Measurements from ENCODE around the gene GRAP. TPM values are rescaled to one million over a fixed set of nuclear protein-coding genes. Genes with fewer than 3 reads are reported as not detected.
A peak's percentile ranks its signal among the peaks of the same experiment; 100 is the strongest.

Gene GRAP
- total and polyA plus RNA-seq, 2 experiments from 2014 or later: 0.24 TPM; not detected in 1

DNA sequence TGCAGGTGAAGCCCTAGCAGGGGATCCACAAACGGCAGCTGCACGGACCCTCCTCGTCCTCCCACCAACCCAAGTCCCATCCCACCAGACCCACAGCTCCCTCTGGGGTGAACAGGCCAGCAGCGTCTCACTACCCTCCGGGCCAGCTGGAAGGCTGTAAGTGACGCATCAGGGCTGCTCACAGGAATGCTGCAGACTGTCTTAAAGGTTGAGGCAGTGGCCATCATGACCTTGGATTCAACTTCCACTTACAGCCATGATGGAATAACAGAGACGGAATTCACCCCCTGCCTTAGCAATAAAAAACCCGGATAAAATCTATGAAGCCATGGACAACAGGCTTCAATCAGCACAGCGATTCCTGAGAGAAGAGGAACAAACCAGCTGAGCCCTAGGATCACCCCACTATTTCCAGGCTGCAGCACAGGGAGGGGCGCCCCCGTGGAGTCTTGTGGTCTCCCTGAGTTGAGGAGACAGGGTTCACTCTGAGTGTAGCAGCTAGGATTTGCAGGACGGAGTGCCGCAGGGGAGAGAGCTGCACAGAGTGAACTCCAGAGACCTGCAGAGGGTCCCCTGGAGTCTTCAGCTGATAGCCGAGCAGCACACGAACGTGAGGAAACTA, 52.7 kb downstream of the GRAP start:
- H3K4me2 ChIP-seq: no peak overlapping the region
- H3K27ac Mint-ChIP-seq: peak overlapping the region; percentile 21; the same call in 1 of the 2 replicates
- peaks cover 10% of the 10 kb centered on the region; the same call in 2 of the 3 replicates for H3K4me1 Mint-ChIP-seq
- H3K4me1 ChIP-seq (ENCODE audit: insufficient read depth): no peaks in the 10 kb centered on the region
- H3K27me3 Mint-ChIP-seq (ENCODE audit: insufficient read depth, low read depth, poor library complexity): peaks cover 3% of the 10 kb centered on the region
- peaks cover 15% of the 10 kb centered on the region; the same call in 2 of the 3 replicates for H3K9me3 Mint-ChIP-seq
- H2AFZ ChIP-seq: no peak overlapping the region
- ATAC-seq (peak; percentile 18), DNase-seq (ENCODE audit: low spot score) (no peak)
- no peak overlapping the region for H3K4me3 ChIP-seq
- peaks cover 28% of the 10 kb centered on the region for H3K36me3 Mint-ChIP-seq (ENCODE audit: low read depth)
- H3F3A ChIP-seq (replicated peaks; ENCODE audit: low read depth): no peaks in the 10 kb centered on the region
- H3K27me3 ChIP-seq (ENCODE audit: insufficient read depth): no peaks in the 10 kb centered on the region
- TF ChIP-seq NANOG (IDR thresholded peaks at IDR 0.05; ENCODE audit: borderline replicate concordance) (no peak), EZH2phosphoT487 (IDR thresholded peaks at IDR 0.05; ENCODE audit: unreplicated experiment) (no peak), EZH2 (IDR thresholded peaks at IDR 0.05; ENCODE audit: low read depth, unreplicated experiment) (no peak), ZNF331 (CRISPR knock-in tag; IDR thresholded peaks at IDR 0.05; ENCODE audit: low read depth) (no peak), ETS1 (IDR thresholded peaks at IDR 0.05) (no peak), ZNF114 (CRISPR knock-in tag; IDR thresholded peaks at IDR 0.05) (no peak), CREB1 (CRISPR knock-in tag; IDR thresholded peaks at IDR 0.05; ENCODE audit: low read depth) (no peak), STAT1 (IDR thresholded peaks at IDR 0.05; ENCODE audit: unreplicated experiment) (no peak), JUNB (IDR thresholded peaks at IDR 0.05; ENCODE audit: unreplicated experiment) (no peak)
- TF ChIP-seq, protein P1, sequence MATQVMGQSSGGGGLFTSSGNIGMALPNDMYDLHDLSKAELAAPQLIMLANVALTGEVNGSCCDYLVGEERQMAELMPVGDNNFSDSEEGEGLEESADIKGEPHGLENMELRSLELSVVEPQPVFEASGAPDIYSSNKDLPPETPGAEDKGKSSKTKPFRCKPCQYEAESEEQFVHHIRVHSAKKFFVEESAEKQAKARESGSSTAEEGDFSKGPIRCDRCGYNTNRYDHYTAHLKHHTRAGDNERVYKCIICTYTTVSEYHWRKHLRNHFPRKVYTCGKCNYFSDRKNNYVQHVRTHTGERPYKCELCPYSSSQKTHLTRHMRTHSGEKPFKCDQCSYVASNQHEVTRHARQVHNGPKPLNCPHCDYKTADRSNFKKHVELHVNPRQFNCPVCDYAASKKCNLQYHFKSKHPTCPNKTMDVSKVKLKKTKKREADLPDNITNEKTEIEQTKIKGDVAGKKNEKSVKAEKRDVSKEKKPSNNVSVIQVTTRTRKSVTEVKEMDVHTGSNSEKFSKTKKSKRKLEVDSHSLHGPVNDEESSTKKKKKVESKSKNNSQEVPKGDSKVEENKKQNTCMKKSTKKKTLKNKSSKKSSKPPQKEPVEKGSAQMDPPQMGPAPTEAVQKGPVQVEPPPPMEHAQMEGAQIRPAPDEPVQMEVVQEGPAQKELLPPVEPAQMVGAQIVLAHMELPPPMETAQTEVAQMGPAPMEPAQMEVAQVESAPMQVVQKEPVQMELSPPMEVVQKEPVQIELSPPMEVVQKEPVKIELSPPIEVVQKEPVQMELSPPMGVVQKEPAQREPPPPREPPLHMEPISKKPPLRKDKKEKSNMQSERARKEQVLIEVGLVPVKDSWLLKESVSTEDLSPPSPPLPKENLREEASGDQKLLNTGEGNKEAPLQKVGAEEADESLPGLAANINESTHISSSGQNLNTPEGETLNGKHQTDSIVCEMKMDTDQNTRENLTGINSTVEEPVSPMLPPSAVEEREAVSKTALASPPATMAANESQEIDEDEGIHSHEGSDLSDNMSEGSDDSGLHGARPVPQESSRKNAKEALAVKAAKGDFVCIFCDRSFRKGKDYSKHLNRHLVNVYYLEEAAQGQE (IDR thresholded peaks at IDR 0.05; ENCODE audit: unreplicated experiment): no peak
- TF ChIP-seq, protein P2, sequence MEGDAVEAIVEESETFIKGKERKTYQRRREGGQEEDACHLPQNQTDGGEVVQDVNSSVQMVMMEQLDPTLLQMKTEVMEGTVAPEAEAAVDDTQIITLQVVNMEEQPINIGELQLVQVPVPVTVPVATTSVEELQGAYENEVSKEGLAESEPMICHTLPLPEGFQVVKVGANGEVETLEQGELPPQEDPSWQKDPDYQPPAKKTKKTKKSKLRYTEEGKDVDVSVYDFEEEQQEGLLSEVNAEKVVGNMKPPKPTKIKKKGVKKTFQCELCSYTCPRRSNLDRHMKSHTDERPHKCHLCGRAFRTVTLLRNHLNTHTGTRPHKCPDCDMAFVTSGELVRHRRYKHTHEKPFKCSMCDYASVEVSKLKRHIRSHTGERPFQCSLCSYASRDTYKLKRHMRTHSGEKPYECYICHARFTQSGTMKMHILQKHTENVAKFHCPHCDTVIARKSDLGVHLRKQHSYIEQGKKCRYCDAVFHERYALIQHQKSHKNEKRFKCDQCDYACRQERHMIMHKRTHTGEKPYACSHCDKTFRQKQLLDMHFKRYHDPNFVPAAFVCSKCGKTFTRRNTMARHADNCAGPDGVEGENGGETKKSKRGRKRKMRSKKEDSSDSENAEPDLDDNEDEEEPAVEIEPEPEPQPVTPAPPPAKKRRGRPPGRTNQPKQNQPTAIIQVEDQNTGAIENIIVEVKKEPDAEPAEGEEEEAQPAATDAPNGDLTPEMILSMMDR (conservative IDR thresholded peaks at IDR 0.05; ENCODE audit: low read depth in 2 of 2): no peak
- H3K9me2 ChIP-seq (ENCODE audit: insufficient read depth): no peaks in the 10 kb centered on the region
- peaks cover 29% of the 10 kb centered on the region; the same call in 1 of the 2 replicates for H4K20me1 ChIP-seq (replicated peaks; ENCODE audit: insufficient read depth)
- H3K4me3 Mint-ChIP-seq: no peak overlapping the region
- H3K79me2 ChIP-seq (replicated peaks; ENCODE audit: insufficient read depth): peaks cover 70% of the 10 kb centered on the region
- no peaks in the 10 kb centered on the region for H3K36me3 ChIP-seq (ENCODE audit: insufficient read depth)
- 0 out of 2 replicates have a peak overlapping the region, but pooled peaks have one; percentile 33 for H3K27ac ChIP-seq (ENCODE audit: low read depth)

All from GM23338 (cell line).